ENCODE data around the gene ZNF184.

- TF ChIP-seq POLR2A (IDR thresholded peaks at IDR 0.05), result no peak
- TF ChIP-seq, protein P1, sequence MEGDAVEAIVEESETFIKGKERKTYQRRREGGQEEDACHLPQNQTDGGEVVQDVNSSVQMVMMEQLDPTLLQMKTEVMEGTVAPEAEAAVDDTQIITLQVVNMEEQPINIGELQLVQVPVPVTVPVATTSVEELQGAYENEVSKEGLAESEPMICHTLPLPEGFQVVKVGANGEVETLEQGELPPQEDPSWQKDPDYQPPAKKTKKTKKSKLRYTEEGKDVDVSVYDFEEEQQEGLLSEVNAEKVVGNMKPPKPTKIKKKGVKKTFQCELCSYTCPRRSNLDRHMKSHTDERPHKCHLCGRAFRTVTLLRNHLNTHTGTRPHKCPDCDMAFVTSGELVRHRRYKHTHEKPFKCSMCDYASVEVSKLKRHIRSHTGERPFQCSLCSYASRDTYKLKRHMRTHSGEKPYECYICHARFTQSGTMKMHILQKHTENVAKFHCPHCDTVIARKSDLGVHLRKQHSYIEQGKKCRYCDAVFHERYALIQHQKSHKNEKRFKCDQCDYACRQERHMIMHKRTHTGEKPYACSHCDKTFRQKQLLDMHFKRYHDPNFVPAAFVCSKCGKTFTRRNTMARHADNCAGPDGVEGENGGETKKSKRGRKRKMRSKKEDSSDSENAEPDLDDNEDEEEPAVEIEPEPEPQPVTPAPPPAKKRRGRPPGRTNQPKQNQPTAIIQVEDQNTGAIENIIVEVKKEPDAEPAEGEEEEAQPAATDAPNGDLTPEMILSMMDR (IDR thresholded peaks at IDR 0.05), result no peak
These were observed 33.5 kb downstream of the ZNF184 start for GRCh38 chr6:27439371-27439770.

Data from upper lobe of left lung (tissue), 4 donors.